ENCODE measurements around the gene LUZP2.
"Not testable (repeated sequence)": the region's sequence is repeated elsewhere in the genome, so short reads cannot be mapped to it uniquely, and the experiment has no call there.

Gene LUZP2

DNA sequence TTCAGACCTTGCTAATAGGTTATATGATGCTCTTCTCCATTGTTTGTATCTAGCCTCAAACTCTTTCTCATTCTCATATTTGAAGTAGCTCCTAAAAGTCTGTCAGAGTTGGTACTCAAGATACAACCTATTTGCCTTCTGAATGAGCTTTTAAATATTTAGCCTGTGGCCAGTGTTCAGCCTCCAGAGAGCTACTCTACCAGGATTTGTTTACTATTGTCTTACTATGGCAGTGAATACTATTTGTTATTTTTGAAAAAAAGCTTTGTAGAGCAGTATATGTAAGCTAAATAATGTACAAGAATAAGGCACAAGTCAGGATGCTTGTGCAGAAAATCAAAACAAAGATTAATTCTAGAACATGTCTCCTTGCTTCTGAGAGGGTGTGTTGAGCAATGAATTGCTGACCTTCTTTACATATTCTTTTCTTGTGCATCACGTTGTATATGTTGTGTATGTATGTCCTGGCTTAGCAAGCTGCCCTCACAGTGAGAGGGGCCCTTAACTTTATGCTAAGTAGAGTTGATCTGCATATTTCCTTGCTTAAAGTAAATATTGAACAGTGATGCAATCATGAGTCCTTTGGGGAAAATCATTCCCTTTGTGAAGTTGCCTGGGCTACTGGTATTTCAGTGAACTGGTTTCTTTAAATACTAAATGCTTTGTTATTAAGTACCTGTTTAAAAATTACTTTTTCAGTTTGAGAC is 438.0 kb downstream of the LUZP2 start:
- Histone ChIP-seq H3K9me3 (ENCODE audit: control insufficient read depth, insufficient read depth, low read length) (peaks cover 2% of the 10 kb centered on the region; the same call in 1 of the 2 replicates), H3K4me1 (ENCODE audit: insufficient read depth, low read length) (0 out of 2 replicates have a peak, but pooled peaks cover 3% of the 10 kb centered on the region), H3K9ac (ENCODE audit: low read depth, low read length) (no peak overlapping the region), H3K36me3 (ENCODE audit: insufficient read depth, low read length) (no peaks in the 10 kb centered on the region)

DNA sequence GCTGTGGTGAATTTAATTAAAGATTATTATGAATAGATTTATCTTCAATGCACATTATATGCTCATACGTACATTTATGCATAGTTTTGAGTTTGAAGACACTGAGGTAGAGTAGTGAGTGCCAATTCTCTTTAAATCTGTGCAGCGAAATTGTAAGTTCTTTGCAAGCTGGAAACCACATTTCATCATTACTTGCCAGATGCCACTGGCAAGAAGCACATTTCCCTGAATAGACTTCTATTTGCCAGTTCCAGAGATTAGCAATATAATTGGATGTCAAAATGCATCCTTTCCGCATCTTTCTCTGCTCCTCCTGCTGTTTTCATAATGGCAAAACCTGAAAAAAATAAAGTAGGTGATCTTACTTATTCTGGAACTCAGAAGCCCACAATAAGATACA is 448.0 kb downstream of the LUZP2 start:
- Histone ChIP-seq H3K9ac (ENCODE audit: low read depth, low read length) (no peak overlapping the region), H3K9me3 (ENCODE audit: control insufficient read depth, insufficient read depth, low read length) (no peaks in the 10 kb centered on the region), H3K36me3 (ENCODE audit: insufficient read depth, low read length) (no peaks in the 10 kb centered on the region), H3K4me1 (ENCODE audit: insufficient read depth, low read length) (peaks cover 4% of the 10 kb centered on the region; the same call in 1 of the 2 replicates)

DNA sequence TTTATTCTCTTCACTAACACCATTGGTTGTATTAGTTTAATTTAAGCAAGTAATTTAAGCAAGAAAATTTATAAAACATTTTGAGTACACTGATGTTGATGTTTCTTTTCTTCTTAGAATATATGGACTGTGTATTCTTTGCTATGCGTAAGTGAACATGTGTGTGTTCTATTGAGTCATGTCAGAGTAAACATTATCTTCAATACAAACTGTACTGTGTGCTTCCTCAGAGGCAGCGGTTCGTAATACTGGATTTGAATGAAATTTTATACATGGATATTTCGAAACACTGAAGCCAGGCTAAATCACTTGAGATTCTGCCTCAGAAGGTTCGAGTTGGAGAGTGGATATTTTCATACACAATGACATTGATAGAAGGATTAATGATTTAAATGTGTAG is 452.6 kb downstream of the LUZP2 start:
- Histone ChIP-seq H3K9ac (ENCODE audit: low read depth, low read length) (no peak overlapping the region), H3K36me3 (ENCODE audit: insufficient read depth, low read length) (no peaks in the 10 kb centered on the region), H3K4me1 (ENCODE audit: insufficient read depth, low read length) (peaks cover 4% of the 10 kb centered on the region; the same call in 1 of the 2 replicates), H3K9me3 (ENCODE audit: control insufficient read depth, insufficient read depth, low read length) (no peaks in the 10 kb centered on the region)

DNA sequence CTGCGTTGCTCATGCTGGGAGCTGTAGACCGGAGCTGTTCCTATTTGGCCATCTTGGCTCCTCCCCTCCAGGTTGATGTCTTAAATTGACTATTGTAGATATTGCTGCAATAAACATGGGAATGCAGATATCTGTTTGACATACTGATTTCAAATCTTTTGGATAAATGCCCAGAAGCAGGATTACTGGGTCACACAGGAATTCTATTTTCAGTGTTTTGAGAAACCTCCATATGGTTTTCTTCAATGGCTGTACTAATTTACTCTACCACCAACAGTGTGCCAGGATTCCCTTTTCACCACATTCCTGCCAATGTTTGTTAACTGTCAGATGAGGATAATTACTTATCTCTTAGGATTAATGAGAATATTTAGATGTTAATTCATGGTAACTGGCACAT is 467.0 kb downstream of the LUZP2 start:
- no peaks in the 10 kb centered on the region for H3K4me1 ChIP-seq (ENCODE audit: insufficient read depth, low read length)
- no peaks in the 10 kb centered on the region; the same call in 1 of the 2 replicates for H3K9me3 ChIP-seq (ENCODE audit: control insufficient read depth, insufficient read depth, low read length)
- no peak overlapping the region for H3K9ac ChIP-seq (ENCODE audit: low read depth, low read length)
- H3K36me3 ChIP-seq (ENCODE audit: insufficient read depth, low read length), result no peaks in the 10 kb centered on the region

DNA sequence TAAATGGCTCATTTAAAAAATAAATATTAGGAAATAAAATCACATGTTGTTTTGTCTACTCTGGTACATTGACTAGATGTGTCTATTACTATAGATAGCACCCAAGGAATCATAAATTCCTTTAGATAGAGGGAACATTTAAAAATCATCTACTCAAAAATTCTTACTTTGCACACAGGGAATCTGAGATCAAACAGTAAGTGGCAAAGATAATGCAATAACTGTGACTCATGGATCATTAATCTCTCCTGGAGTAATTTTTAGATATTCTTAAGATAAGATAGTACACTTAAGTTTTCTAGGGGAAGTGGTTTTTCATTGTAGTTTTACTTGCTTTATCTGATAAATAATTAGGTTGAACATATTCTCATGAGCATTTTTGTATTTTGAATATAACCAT is 468.9 kb downstream of the LUZP2 start:
- H3K9ac ChIP-seq (ENCODE audit: low read depth, low read length), result no peak overlapping the region
- H3K36me3 ChIP-seq (ENCODE audit: insufficient read depth, low read length), result no peaks in the 10 kb centered on the region
- H3K4me1 ChIP-seq (ENCODE audit: insufficient read depth, low read length), result no peaks in the 10 kb centered on the region
- H3K9me3 ChIP-seq (ENCODE audit: control insufficient read depth, insufficient read depth, low read length), result no peaks in the 10 kb centered on the region; the same call in 1 of the 2 replicates

DNA sequence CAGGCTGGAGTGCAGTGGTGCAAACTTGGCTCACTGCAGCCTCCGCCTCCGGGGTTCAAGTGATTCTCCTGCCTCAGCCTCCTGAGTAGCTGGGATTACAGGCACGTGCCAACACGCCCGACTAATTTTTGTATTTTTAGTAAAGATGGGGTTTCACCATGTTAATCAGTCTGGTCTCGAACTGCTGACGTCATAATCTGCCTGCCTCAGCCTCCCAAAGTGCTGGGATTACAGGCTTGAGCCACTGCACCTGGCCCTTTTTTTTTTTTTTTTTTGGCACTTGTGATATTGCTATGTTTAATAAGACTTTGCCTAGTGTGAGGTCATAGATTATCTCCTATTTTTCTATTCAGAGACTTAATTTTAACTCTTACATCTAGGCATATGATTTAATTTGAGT is 497.1 kb downstream of the LUZP2 start:
- not testable (repeated sequence) for H3K36me3 ChIP-seq (ENCODE audit: insufficient read depth, low read length); H3K9ac ChIP-seq (ENCODE audit: low read depth, low read length); H3K9me3 ChIP-seq (ENCODE audit: control insufficient read depth, insufficient read depth, low read length); H3K4me1 ChIP-seq (ENCODE audit: insufficient read depth, low read length)

DNA sequence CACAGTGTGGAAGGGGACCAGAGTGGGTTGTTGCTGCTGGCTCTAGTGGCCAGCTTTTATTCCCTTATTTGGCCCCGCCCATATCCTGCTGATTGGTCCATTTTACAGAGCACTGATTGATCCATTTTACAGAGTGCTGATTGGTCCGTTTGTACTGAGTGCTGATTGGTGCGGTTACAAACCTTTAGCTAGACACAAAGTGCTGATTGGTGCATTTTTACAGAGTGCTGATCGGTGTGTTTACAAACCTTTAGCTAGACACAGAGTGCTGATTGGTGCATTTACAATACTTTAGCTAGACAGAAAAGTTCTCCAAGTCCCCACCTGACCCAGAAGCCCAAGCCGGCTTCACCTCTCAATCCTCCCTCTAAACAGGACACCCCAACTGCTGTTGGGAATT is 503.1 kb downstream of the LUZP2 start:
- H3K36me3 ChIP-seq (ENCODE audit: insufficient read depth, low read length); H3K9me3 ChIP-seq (ENCODE audit: control insufficient read depth, insufficient read depth, low read length): not testable (repeated sequence)

DNA sequence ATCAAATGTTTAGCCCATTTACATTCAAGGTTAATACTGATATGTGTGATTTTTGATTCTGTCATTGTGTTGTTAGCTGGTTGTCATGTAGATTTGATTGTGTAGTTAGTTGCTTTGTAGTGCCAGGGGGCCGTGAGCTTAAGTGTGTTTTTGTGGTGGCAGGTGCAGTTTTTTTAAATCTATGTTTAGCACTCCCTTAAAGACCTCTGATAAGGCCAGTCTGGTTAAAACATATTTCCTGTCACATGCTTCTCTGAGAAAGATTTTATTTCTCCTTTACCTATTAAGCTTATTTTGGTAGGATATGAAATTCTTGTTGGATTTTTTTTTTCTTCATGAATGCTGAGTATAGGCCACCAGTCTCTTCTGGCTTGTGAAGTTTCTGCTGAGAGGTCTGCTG is 540.6 kb downstream of the LUZP2 start:
- H3K36me3 ChIP-seq (ENCODE audit: insufficient read depth, low read length), result no peaks in the 10 kb centered on the region
- H3K9ac ChIP-seq (ENCODE audit: low read depth, low read length), result no peak overlapping the region
- H3K4me1 ChIP-seq (ENCODE audit: insufficient read depth, low read length), result no peaks in the 10 kb centered on the region
- no peaks in the 10 kb centered on the region for H3K9me3 ChIP-seq (ENCODE audit: control insufficient read depth, insufficient read depth, low read length)

More for the DNA sequence above, 503.1 kb downstream of the LUZP2 start:
- not testable (repeated sequence) for H3K9ac ChIP-seq (ENCODE audit: low read depth, low read length); H3K4me1 ChIP-seq (ENCODE audit: insufficient read depth, low read length)

DNA sequence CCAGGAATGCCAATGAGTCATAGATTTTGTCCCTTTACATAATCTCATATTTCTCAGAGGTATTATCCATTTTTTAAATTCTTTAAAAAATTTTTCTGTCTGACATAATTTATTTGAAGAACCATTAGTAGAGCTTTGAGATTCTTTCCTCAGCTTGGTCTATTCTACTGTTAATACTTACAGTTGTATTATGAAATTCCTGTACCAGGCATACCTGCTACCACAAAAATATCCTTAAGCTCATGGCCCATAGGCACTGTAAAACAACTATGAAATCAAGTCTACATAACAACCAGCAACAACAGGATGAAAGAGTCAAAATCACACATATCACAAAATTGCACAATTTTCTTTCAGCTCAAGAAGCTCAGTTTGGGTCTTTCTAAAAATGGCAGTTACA is 541.3 kb downstream of the LUZP2 start:
- H3K4me1 ChIP-seq (ENCODE audit: insufficient read depth, low read length), result no peaks in the 10 kb centered on the region
- no peaks in the 10 kb centered on the region for H3K36me3 ChIP-seq (ENCODE audit: insufficient read depth, low read length)
- no peaks in the 10 kb centered on the region for H3K9me3 ChIP-seq (ENCODE audit: control insufficient read depth, insufficient read depth, low read length)
- no peak overlapping the region for H3K9ac ChIP-seq (ENCODE audit: low read depth, low read length)

DNA sequence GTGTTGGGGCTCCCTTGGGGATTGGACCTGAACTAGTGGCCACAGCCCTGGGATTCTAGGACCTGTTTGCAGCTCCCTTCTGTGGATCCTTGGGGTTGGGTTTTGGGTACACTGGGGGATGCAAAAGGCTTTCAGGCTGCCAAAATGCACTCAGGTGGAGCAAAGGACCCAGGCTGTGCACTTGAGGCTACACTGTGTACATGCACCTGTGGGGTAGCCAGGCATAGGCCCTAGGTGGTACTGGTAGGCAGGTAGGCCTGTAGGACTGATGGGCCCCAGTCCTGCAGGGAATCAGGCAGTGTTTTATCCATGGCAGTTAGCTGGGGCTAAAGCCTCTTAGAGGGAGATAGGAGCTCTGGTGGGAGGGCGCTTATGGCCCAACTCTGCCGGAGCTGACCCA is 542.3 kb downstream of the LUZP2 start:
- H3K9ac ChIP-seq (ENCODE audit: low read depth, low read length), result no peak overlapping the region
- no peaks in the 10 kb centered on the region for H3K4me1 ChIP-seq (ENCODE audit: insufficient read depth, low read length)
- H3K9me3 ChIP-seq (ENCODE audit: control insufficient read depth, insufficient read depth, low read length), result no peaks in the 10 kb centered on the region
- H3K36me3 ChIP-seq (ENCODE audit: insufficient read depth, low read length), result no peaks in the 10 kb centered on the region

DNA sequence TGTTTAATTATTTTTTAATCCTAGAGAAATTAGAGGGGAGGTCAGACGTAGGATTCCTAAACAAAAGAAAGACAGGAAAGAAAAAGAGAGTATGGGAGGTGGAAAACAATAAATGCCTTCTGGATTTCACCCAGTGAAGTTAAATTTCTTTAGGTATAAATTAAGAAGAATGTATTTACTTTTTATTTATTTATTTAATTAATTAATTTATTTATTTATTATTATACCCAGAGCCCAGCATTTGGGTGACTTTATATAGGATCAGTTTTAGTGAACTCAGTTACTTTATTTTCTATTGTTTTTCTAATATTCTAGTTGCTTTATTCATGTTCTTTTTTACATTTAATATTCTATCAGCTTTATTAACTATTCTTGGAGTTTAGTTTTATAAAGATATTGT is 551.8 kb downstream of the LUZP2 start:
- H3K9ac ChIP-seq (ENCODE audit: low read depth, low read length), result no peak overlapping the region

DNA sequence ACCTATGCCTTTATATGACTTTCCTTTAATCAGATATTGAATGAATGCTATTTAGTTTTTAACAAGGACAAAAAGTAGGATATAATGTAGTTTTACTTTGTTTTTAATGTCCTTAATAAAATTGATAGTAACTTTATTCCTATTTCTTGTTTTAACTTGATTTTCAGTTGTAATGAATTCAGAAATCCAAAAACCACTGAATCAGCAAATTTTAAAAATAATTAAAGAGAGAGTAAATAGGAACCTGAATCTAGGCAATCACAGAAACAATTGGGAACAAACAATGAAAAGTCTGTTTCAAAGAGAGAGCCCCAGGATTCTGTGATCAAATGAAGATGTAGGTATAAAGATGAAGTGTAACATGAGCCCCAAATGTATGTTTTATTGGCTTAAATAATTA is 556.0 kb downstream of the LUZP2 start:
- H3K9ac ChIP-seq (ENCODE audit: low read depth, low read length), result no peak overlapping the region
- peaks cover 4% of the 10 kb centered on the region; the same call in 1 of the 2 replicates for H3K4me1 ChIP-seq (ENCODE audit: insufficient read depth, low read length)
- no peaks in the 10 kb centered on the region for H3K9me3 ChIP-seq (ENCODE audit: control insufficient read depth, insufficient read depth, low read length)
- H3K36me3 ChIP-seq (ENCODE audit: insufficient read depth, low read length), result no peaks in the 10 kb centered on the region

More for the DNA sequence above, 551.8 kb downstream of the LUZP2 start:
- Histone ChIP-seq H3K36me3 (ENCODE audit: insufficient read depth, low read length) (no peaks in the 10 kb centered on the region), H3K9me3 (ENCODE audit: control insufficient read depth, insufficient read depth, low read length) (no peaks in the 10 kb centered on the region), H3K4me1 (ENCODE audit: insufficient read depth, low read length) (peaks cover 4% of the 10 kb centered on the region; the same call in 1 of the 2 replicates)

DNA sequence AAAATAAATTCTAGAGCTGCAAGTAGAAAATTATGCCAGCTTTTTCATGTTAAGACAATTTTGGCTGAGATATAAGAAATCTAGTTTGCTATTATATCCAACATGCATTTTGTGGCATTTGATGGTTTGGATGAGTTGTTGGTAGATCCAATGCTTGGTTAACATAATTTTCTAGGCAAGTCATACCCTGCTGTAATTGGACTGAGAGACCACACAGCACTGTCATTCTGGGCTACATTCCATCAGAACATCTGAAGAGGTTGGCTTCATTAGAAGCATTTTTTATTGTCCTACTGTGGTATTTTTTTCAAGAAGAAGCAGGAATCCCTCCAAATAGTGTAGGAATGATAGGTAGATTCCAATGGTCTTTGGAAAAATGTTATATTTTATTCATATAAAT is 561.0 kb downstream of the LUZP2 start:
- Histone ChIP-seq H3K9ac (ENCODE audit: low read depth, low read length) (no peak overlapping the region), H3K4me1 (ENCODE audit: insufficient read depth, low read length) (no peaks in the 10 kb centered on the region), H3K36me3 (ENCODE audit: insufficient read depth, low read length) (no peaks in the 10 kb centered on the region; the same call in 1 of the 2 replicates), H3K9me3 (ENCODE audit: control insufficient read depth, insufficient read depth, low read length) (no peaks in the 10 kb centered on the region)

DNA sequence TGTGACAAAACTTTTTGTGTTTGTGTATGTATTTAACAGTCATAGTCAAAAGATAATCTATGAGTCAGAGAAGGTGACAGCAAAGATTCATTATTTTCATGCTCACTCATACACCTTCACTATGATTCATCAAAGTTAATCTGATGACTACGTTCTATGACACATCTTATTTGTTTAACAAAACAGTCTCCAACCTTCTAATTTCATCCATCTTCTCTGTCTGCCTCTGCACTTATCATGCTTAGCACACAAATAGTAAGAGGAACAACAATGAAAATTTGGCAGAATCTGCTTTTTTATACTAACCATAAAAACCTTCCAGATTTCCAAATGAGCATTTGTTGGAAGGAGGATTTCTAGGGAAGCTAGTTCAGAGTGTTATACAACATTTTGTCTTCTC is 568.9 kb downstream of the LUZP2 start:
- Histone ChIP-seq H3K9me3 (ENCODE audit: control insufficient read depth, insufficient read depth, low read length) (no peaks in the 10 kb centered on the region), H3K4me1 (ENCODE audit: insufficient read depth, low read length) (no peaks in the 10 kb centered on the region), H3K36me3 (ENCODE audit: insufficient read depth, low read length) (no peaks in the 10 kb centered on the region), H3K9ac (ENCODE audit: low read depth, low read length) (no peak overlapping the region)

DNA sequence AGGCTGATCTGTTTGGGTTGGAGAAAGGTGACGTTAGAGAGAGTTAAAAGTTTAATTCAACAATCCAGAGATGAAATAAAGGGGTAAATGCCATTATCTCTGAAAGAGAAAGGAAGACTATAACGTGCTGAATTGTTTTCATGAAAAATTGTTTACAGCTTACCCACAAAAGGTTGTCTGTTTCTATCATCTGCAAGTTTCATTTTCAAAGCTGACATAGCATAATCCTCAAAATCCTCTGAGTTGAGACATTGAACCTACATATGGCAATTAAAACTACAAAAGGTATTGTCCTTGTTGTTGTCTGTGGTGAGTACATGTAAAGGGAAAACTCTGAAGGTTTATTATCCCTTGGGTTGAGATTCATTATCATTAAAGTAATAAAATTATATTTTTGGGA is 569.9 kb downstream of the LUZP2 start:
- H3K4me1 ChIP-seq (ENCODE audit: insufficient read depth, low read length), result no peaks in the 10 kb centered on the region
- H3K9me3 ChIP-seq (ENCODE audit: control insufficient read depth, insufficient read depth, low read length), result no peaks in the 10 kb centered on the region
- H3K36me3 ChIP-seq (ENCODE audit: insufficient read depth, low read length), result no peaks in the 10 kb centered on the region
- H3K9ac ChIP-seq (ENCODE audit: low read depth, low read length), result no peak overlapping the region
